Mammary epithelial cell (primary cell): ENCODE measurements around the gene PSMD9.

Experiments
- EZH2 ChIP-seq: IDR thresholded peaks from 2 replicates; pipeline ENCODE4 v1.6.1; 2012; ENCODE audit warnings: low read length, inconsistent platforms, borderline replicate concordance
- TF ChIP-seq, protein P1 (sequence below), 2 donors: IDR thresholded peaks in 1 of 2; conservative IDR thresholded peaks in 1 of 2; 2 replicates each; pipeline ENCODE4 v1.5.1; 2011 to 2012; ENCODE audit warnings: inconsistent platforms in 2 of 2, low read length in 2 of 2, mild to moderate bottlenecking in 2 of 2, control low read depth in 1 of 2, low read depth in 1 of 2; ENCODE audit not compliant: insufficient read depth in 1 of 2; ENCODE audit errors: extremely low read depth in 1 of 2

DNA sequence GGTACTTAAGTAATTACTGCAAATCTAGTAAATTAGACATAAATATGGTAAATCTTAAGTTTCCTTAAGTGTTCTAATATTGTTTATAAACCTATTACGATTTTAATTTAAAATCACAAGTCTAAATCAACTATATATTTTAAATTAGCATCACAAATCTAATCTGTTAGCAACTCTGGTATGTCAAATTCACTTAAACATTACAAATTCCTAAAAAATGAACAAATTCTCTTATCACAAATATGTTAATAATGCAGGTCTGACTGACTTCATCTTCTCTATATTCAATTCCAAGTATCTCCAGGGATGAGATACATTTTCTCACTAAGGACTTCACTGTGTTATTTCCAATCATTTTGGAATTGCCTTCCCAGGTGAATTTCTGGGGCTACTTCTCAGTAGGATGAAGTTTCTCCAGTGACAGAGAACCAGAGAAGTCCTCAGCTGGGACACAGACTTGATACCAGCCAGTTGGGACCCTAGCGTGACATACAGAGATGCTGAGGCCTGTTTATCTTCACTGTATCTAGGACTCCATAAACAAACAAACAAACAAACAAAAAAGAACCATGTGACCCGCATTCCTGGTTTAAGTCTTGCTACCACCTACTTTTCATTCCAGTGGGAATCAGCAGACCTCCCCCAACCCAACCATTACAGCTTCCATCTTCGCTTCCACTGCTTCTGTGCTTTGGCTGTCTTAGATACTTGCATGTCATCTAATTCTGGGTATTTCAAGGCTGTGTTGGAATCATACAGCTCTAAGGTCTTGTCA, 51.6 kb downstream of the PSMD9 start:
- TF ChIP-seq, protein P1, sequence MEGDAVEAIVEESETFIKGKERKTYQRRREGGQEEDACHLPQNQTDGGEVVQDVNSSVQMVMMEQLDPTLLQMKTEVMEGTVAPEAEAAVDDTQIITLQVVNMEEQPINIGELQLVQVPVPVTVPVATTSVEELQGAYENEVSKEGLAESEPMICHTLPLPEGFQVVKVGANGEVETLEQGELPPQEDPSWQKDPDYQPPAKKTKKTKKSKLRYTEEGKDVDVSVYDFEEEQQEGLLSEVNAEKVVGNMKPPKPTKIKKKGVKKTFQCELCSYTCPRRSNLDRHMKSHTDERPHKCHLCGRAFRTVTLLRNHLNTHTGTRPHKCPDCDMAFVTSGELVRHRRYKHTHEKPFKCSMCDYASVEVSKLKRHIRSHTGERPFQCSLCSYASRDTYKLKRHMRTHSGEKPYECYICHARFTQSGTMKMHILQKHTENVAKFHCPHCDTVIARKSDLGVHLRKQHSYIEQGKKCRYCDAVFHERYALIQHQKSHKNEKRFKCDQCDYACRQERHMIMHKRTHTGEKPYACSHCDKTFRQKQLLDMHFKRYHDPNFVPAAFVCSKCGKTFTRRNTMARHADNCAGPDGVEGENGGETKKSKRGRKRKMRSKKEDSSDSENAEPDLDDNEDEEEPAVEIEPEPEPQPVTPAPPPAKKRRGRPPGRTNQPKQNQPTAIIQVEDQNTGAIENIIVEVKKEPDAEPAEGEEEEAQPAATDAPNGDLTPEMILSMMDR (conservative IDR thresholded peaks at IDR 0.05 in 1 of 2, IDR thresholded peaks at IDR 0.05 in 1 of 2; ENCODE audit: extremely low read depth in 1 of 2, insufficient read depth in 1 of 2, low read depth in 1 of 2, low read length in 2 of 2) = no peak
- TF ChIP-seq EZH2 = no peak
